Fibroblast of skin of scalp (primary cell): ENCODE results near the gene GTF2F1.
"Not testable (repeated sequence)": the region's sequence is repeated elsewhere in the genome, so short reads cannot be mapped to it uniquely, and the experiment has no call there.

Experiments used
- DNase-seq: peaks from one replicate; pipeline ENCODE4 v3.0.0-alpha.2; 2013

The GTF2F1 gene

DNA sequence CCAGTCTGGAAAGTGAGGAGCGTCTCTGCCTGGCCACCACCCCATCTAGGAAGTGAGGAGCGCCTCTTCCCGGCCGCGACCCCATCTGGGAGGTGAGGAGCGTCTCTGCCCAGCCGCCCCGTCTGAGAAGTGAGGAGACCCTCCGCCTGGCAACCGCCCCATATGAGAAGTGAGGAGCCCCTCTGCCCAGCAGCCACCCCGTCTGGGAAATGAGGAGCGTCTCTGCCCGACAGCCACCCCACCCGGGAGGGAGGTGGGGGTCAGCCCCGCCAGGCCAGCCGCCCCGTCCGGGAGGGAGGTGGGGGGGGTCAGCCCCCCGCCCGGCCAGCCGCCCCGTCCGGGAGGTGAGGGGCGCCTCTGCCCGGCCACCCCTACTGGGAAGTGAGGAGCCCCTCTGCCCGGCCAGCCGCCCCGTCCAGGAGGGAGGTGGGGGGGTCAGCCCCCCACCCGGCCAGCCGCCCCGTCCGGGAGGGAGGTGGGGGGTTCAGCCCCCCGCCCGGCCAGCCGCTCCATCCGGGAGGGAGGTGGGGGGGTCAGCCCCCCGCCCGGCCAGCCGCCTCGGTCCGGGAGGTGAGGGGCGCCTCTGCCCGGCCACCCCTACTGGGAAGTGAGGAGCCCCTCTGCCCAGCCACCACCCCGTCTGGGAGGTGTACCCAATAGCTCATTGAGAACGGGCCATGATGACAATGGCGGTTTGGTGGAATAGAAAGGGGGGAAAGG is 37.5 kb downstream of the GTF2F1 start:
- DNase-seq: not testable (repeated sequence)

DNA sequence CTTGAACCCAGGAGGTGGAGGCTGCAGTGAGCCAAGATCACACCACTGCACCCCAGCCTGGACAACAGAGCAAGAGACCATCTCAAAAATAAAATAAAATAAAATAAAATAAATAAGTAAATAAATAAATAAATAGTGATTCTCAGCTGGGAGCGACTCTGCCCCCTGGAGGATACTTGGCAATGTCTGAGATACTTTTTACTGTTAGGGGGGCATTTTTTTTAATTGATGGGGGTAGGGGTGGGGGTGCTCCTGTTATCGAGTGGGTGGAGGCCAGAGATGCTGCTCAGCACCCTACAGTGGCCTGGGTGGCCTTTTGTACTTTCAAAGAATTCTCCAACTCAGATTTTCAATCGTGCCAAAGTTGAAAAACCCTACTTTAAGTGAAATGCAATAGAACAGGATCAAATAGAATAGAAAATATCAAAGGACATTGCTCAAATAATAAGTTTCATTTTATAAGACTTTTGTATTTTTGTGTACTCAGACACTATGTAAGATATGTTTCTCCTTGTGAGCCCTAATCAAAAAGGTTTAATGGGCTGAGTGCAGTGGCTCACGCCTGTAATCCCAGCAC is 38.8 kb downstream of the GTF2F1 start:
- no peak for DNase-seq

DNA sequence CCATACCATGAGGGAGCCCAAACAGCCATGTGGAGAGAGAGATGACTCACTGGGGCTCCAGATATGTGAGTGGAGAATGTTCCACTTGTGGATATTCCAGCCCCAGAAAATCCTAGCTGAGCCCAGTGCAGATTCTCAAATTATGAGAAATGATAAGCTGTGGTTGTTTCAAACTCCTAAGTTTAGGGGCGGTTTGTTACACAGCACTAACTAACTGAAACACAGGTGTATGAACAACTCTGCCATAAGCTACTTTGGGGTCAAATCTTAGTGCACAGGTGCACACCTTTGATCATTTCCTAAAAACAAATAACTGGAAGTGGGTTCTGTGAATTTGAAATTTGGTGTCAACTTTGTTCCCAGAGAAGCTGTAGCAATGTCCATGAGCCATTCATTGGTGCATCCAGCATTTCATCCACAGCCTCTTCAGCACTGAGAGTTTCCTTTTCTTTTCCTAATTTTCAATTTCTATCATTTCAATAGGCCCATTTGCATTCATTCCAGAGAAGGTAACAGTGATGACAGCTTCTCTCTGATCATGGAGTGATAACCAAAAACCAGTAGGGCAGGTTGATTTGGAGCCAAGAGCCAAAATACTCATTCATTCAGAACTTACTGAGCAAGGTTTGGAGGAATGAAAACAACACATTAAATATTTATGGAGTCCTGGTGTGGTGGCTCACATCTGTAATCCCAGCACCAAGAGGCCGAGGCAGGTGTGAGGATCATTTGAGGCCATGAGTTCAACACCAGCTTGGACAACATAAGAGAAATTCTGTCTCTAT is 40.4 kb downstream of the GTF2F1 start:
- DNase-seq: no peak

DNA sequence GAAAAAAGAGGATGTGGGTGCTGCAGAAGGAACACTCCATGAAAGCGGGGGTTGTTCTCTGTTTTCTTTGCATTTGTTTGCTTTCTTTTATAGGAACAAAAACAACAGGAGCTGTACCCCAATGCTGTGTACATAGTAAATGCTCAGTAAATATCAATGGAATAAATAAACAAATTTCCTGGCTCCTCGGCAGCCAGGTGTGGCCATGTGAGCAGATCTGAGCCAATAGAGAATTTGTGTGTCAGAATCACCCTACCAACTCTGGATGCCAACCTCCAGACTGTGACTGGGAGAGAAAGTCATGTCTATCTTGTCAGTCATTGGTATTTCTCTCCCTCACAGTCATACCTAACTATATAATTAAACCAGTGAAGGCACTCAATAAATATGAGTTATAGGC is 42.3 kb downstream of the GTF2F1 start:
- DNase-seq: no peak

DNA sequence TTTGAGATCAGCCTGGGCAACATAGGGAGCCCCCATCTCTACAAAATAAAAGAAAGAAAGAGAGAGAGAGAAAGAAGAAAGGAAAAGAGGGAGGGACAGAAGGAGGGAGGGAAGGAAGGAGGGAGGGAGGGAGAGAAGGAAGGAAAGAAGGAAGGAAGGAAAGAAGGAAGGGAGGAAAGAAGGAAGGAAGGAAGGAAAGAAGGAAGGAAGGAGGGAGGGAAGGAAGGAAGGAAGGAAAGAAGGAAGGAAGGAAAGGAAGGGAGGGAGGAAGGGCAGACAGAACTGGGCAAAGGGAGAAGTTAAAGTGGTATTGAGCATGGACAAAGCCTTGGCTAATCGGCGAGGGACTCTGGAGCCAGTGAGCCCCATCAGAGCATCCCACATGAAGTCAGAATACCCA is 43.7 kb downstream of the GTF2F1 start:
- DNase-seq: not testable (repeated sequence)

DNA sequence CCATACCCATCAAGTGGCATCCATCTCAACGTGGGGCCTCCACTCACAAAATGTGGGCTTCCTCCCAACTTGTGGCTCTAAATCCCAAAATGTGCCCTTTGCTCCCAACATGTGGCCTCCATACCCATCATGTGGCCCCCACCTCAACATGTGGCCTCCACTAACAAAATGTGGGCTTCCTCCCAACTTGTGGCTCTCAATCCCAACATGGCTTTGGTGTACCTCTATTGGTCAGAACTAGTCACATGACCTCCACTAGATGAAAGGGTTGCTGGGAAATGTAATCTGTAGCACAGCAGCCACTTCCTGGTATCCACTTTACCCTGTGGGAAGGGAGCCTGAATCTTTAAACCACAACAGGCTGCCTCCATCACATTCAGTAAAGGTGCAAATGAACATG is 49.5 kb downstream of the GTF2F1 start:
- DNase-seq: no peak

DNA sequence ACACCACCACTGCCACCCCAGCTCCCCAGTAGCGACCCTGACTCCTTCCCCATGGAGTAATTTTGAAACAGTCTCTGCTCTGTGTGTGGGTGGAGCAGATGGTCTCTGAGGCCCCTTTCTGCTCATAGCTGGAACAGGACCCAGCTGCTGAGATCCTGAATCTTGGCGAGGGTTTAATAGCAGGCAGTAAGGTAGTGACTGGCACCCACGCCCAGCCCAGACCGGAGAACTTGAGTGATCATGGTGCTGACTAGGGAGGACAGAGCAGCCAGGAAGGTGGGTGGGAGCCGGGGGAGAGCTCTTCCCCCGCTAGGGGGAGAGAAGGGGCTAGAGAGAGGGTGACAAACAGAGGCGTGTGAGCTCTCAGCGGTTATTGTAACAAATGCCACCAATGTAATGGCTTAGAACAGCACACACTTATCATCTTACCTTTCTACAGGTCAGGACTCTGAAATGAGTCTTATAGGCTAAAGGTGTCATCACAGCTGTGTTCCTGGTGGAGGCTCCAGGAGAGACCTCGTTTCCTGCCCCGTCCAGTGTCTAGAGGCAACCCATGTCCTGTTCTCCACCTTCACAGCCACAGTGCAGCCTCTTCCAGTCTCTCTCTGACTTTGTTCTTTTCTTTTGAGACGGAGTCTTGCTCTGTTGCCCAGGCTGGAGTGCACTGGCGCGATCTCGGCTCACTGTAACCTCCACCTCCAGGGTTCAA is 52.3 kb downstream of the GTF2F1 start:
- no peak for DNase-seq

DNA sequence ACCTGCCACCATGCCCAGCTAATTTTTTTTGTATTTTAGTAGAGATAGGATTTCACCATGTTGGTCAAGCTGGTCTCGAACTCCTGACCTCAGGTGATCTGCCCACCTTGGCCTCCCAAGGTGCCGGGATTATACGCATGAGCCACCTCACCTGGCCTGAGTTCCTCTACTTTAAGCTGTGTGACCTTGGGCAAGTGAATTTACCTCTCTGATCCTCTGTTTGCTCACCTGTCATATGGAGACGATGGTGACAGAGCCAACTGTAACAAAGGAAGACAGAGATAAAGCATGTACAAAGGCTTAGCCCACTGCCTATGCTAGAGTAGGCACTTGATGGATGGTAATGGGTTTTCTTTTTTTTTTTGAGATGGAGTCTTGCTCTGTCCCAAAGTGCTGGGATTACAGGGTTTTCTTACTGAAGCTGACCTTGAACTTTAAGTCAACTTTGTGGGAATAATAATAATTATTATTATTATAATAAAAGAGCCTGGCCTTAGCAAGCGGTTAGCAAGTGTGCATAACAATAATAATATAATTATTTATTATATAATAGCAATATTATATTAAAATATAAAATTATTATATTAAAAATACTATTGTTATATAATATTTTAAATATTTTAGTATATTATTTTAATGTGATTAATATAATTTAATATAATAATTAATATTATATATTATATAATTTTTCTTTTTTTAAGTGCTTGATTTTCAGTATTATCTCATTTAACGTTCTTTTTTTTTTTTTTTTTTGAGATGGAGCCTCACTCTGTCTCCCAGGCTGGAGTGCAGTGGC is 58.3 kb downstream of the GTF2F1 start:
- no peak for DNase-seq

DNA sequence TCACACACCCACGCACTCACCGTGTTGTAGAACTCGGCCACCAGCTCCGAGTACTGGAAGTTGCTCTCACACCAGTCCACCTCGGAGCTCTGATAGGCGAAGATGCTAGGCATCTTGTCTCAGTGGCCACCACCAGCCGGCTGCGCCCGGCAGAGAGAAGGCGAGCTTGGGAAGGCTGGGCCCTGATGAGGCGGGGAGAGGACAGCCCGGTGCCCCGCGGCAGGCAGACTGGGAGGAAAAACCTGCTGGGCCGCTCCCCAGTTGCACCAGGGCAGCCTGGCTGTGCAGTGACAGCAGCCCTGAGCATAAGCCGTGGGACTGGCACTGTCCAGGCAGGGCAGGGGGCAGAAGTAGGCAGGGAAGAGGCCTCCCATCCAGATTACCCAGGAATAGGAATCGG is 59.5 kb downstream of the GTF2F1 start, which contains the start of gene ACER1:
Gene ACER1 (minus strand): TSS at position 174 of the 400 bp plus-strand sequence. CDS start 61 bp downstream, at position 113.
- DNase-seq: no peak
